GM12878 (cell line): ENCODE measurements around the gene PIGB. TPM values are rescaled to one million over a fixed set of nuclear protein-coding genes. Genes with fewer than 3 reads are reported as not detected.

Experiments used
- CBX5 ChIP-seq: sonication (generic); IDR thresholded peaks from 2 replicates; pipeline ENCODE4 v1.6.1; 2016; ENCODE audit warnings: low read depth, moderate library complexity, mild to moderate bottlenecking, inconsistent platforms
- EZH2 ChIP-seq: IDR thresholded peaks from 2 replicates; pipeline ENCODE4 v1.6.1; 2012; ENCODE audit warnings: low read depth, mild to moderate bottlenecking, control low read depth, inconsistent platforms, low read length, borderline replicate concordance; ENCODE audit not compliant: control insufficient read depth
- FOXM1 ChIP-seq: IDR thresholded peaks from 2 replicates; pipeline ENCODE4 v1.6.1; 2012; ENCODE audit warnings: low read depth, mild to moderate bottlenecking, inconsistent platforms, low read length, moderate library complexity
- GATAD2B ChIP-seq: fragments of 450-650 bp; conservative IDR thresholded peaks from 2 replicates; pipeline ENCODE4 v1.6.1; 2017; ENCODE audit warnings: low read depth, mild to moderate bottlenecking, moderate library complexity
- KLF5 ChIP-seq: fragments of 450-650 bp; IDR thresholded peaks from 2 replicates; pipeline ENCODE4 v1.6.1; 2014; ENCODE audit warnings: mild to moderate bottlenecking; ENCODE audit not compliant: partially characterized antibody
- NFIC ChIP-seq: IDR thresholded peaks from 2 replicates; pipeline ENCODE4 v1.6.1; 2012; ENCODE audit warnings: low read depth, mild to moderate bottlenecking, inconsistent platforms, low read length, moderate library complexity
- NR2C2 ChIP-seq: IDR thresholded peaks from 2 replicates; pipeline ENCODE4 v1.6.1; 2011; ENCODE audit warnings: borderline replicate concordance, low read depth; ENCODE audit not compliant: control insufficient read depth, insufficient read length
- NR2F1 ChIP-seq: fragments of 450-650 bp; conservative IDR thresholded peaks from 2 replicates; pipeline ENCODE4 v1.6.1; 2017; ENCODE audit warnings: mild to moderate bottlenecking
- PAX8 ChIP-seq: fragments of 450-650 bp; IDR thresholded peaks from 2 replicates; pipeline ENCODE4 v1.6.1; 2017; ENCODE audit warnings: mild to moderate bottlenecking, moderate library complexity
- SIX5 ChIP-seq: IDR thresholded peaks from 2 replicates; pipeline ENCODE4 v1.6.1; 2011; ENCODE audit warnings: mild to moderate bottlenecking, low read depth, low read length, moderate library complexity; ENCODE audit not compliant: severe bottlenecking
- SMAD5 ChIP-seq: IDR thresholded peaks from 2 replicates; pipeline ENCODE4 v1.6.1; 2016; ENCODE audit warnings: antibody characterized with exemption, low read depth
- SP1 ChIP-seq: IDR thresholded peaks from one replicate; pipeline ENCODE4 v1.6.1; 2011; ENCODE audit warnings: low read depth, low read length
- SRF ChIP-seq, 2 experiments: IDR thresholded peaks; 2 replicates each; pipeline ENCODE4 v1.6.1; 2011; ENCODE audit warnings: low read depth in 2 of 2, low read length in 2 of 2, mild to moderate bottlenecking in 1 of 2, moderate library complexity in 1 of 2
- SUPT20H ChIP-seq: IDR thresholded peaks from 2 replicates; pipeline ENCODE4 v1.6.1; 2011; ENCODE audit warnings: low read depth, mild to moderate bottlenecking, low read length, moderate library complexity, borderline replicate concordance; ENCODE audit not compliant: control insufficient read depth
- TARDBP ChIP-seq: IDR thresholded peaks from 2 replicates; pipeline ENCODE4 v1.6.1; 2016; ENCODE audit warnings: borderline replicate concordance
- polyA plus RNA-seq, 11 experiments: library from polyadenylated mRNA; depleted of rRNA in 4 of 11; unstranded in 6 of 11; stranded (reverse) in 5 of 11; fragments of >200 nt; fragmentation: Nextera tagmentation in 4 of 11; fragmentation: Illumina TruSeq in 1 of 11; extraction: Ambion mirVana in 4 of 11; extraction: Trizol in 1 of 11; gene quantifications; 1 replicate in 1 of 11; 2 replicates in 10 of 11; pipeline versions ENCODE4 v1.2.1 to v1.2.3, GENCODE V29; 2011 to 2016; ENCODE audit warnings: inconsistent platforms in 2 of 11, missing spikeins in 2 of 11, low read depth in 1 of 11
- total RNA-seq, 4 experiments: library from RNA; depleted of rRNA in 3 of 4; stranded (reverse); fragments of >200 nt in 3 of 4; fragmentation: Illumina TruSeq in 1 of 4; extraction: Trizol in 1 of 4; gene quantifications; 2 replicates each; pipeline versions ENCODE4 v1.2.1 to v1.2.3, GENCODE V29; 2013 to 2021
- TF ChIP-seq, protein P1 (sequence below): IDR thresholded peaks from 2 replicates; pipeline ENCODE4 v1.6.1; 2012; ENCODE audit warnings: low read depth, low read length, improper control_type of control experiment
- TF ChIP-seq, protein P2 (sequence below): fragments of 450-650 bp; IDR thresholded peaks from 2 replicates; pipeline ENCODE4 v1.6.1; 2014; ENCODE audit warnings: mild to moderate bottlenecking
- TF ChIP-seq, protein P3 (sequence below): fragments of 450-650 bp; IDR thresholded peaks from 2 replicates; pipeline ENCODE4 v1.6.1; 2017; ENCODE audit warnings: mild to moderate bottlenecking, moderate library complexity
- TF ChIP-seq, protein P4 (sequence below): fragments of 450-650 bp; IDR thresholded peaks from 2 replicates; pipeline ENCODE4 v1.6.1; 2016; ENCODE audit warnings: mild to moderate bottlenecking, moderate library complexity, borderline replicate concordance

Gene PIGB
- total and polyA plus RNA-seq, 10 of the 15 experiments (the other 5 are each of a cell fraction or from before 2014, with no cell fraction given): 17.9 to 46.0 (median 25.2) TPM

DNA sequence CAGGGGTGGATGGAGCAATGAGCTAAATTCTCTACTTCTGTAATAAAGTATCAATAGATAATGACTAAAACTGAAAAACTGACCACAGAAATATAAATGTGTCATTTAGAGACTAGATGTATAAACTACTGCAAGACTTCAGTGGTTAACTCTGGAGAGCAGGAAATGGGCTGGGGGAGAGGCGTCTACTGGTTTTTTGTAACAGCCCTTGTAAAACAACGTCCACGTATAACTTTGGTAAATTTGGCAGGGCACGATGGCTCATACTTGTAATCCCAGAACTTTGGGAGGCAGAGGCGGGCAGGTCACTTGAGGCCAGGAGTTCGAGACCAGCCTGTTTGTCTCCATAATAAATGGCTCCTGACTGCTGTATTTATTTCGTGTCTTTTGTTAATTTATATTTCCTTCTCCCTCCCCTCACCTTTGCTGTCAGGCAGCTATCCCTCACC lies 41.9 kb upstream of the PIGB start (continued):
- TF ChIP-seq, protein P1, sequence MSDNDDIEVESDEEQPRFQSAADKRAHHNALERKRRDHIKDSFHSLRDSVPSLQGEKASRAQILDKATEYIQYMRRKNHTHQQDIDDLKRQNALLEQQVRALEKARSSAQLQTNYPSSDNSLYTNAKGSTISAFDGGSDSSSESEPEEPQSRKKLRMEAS: no peak
- TF ChIP-seq, protein P2, sequence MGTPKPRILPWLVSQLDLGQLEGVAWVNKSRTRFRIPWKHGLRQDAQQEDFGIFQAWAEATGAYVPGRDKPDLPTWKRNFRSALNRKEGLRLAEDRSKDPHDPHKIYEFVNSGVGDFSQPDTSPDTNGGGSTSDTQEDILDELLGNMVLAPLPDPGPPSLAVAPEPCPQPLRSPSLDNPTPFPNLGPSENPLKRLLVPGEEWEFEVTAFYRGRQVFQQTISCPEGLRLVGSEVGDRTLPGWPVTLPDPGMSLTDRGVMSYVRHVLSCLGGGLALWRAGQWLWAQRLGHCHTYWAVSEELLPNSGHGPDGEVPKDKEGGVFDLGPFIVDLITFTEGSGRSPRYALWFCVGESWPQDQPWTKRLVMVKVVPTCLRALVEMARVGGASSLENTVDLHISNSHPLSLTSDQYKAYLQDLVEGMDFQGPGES: no peak
- no peak for TF ChIP-seq SIX5
- TF ChIP-seq SUPT20H: no peak
- TF ChIP-seq FOXM1: peak; percentile 96
- TF ChIP-seq, protein P3, sequence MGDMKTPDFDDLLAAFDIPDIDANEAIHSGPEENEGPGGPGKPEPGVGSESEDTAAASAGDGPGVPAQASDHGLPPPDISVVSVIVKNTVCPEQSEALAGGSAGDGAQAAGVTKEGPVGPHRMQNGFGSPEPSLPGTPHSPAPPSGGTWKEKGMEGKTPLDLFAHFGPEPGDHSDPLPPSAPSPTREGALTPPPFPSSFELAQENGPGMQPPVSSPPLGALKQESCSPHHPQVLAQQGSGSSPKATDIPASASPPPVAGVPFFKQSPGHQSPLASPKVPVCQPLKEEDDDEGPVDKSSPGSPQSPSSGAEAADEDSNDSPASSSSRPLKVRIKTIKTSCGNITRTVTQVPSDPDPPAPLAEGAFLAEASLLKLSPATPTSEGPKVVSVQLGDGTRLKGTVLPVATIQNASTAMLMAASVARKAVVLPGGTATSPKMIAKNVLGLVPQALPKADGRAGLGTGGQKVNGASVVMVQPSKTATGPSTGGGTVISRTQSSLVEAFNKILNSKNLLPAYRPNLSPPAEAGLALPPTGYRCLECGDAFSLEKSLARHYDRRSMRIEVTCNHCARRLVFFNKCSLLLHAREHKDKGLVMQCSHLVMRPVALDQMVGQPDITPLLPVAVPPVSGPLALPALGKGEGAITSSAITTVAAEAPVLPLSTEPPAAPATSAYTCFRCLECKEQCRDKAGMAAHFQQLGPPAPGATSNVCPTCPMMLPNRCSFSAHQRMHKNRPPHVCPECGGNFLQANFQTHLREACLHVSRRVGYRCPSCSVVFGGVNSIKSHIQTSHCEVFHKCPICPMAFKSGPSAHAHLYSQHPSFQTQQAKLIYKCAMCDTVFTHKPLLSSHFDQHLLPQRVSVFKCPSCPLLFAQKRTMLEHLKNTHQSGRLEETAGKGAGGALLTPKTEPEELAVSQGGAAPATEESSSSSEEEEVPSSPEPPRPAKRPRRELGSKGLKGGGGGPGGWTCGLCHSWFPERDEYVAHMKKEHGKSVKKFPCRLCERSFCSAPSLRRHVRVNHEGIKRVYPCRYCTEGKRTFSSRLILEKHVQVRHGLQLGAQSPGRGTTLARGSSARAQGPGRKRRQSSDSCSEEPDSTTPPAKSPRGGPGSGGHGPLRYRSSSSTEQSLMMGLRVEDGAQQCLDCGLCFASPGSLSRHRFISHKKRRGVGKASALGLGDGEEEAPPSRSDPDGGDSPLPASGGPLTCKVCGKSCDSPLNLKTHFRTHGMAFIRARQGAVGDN: peak; percentile 61; the same call in 1 of the 2 replicates
- no peak for TF ChIP-seq NR2C2
- peak; percentile 27 for TF ChIP-seq KLF5
- no peak for TF ChIP-seq TARDBP
- TF ChIP-seq SRF (IDR thresholded peaks at IDR 0.05; ENCODE audit: low read depth in 2 of 2, low read length in 2 of 2): no peak
- no peak for TF ChIP-seq EZH2
- 0 out of 2 replicates have a peak, but pooled peaks have one; percentile 39 for TF ChIP-seq SMAD5
- TF ChIP-seq GATAD2B: peak; percentile 58; the same call in 1 of the 2 replicates
- TF ChIP-seq NR2F1: peak; percentile 66
- peak; percentile 48; the same call in 1 of the 2 replicates for TF ChIP-seq CBX5
- TF ChIP-seq, protein P4, sequence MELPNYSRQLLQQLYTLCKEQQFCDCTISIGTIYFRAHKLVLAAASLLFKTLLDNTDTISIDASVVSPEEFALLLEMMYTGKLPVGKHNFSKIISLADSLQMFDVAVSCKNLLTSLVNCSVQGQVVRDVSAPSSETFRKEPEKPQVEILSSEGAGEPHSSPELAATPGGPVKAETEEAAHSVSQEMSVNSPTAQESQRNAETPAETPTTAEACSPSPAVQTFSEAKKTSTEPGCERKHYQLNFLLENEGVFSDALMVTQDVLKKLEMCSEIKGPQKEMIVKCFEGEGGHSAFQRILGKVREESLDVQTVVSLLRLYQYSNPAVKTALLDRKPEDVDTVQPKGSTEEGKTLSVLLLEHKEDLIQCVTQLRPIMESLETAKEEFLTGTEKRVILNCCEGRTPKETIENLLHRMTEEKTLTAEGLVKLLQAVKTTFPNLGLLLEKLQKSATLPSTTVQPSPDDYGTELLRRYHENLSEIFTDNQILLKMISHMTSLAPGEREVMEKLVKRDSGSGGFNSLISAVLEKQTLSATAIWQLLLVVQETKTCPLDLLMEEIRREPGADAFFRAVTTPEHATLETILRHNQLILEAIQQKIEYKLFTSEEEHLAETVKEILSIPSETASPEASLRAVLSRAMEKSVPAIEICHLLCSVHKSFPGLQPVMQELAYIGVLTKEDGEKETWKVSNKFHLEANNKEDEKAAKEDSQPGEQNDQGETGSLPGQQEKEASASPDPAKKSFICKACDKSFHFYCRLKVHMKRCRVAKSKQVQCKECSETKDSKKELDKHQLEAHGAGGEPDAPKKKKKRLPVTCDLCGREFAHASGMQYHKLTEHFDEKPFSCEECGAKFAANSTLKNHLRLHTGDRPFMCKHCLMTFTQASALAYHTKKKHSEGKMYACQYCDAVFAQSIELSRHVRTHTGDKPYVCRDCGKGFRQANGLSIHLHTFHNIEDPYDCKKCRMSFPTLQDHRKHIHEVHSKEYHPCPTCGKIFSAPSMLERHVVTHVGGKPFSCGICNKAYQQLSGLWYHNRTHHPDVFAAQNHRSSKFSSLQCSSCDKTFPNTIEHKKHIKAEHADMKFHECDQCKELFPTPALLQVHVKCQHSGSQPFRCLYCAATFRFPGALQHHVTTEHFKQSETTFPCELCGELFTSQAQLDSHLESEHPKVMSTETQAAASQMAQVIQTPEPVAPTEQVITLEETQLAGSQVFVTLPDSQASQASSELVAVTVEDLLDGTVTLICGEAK: no peak
- TF ChIP-seq PAX8: no peak
- peak; percentile 43 for TF ChIP-seq SP1
- peak; percentile 99 for TF ChIP-seq NFIC
